ENCODE results near the gene RABGAP1.

DNA sequence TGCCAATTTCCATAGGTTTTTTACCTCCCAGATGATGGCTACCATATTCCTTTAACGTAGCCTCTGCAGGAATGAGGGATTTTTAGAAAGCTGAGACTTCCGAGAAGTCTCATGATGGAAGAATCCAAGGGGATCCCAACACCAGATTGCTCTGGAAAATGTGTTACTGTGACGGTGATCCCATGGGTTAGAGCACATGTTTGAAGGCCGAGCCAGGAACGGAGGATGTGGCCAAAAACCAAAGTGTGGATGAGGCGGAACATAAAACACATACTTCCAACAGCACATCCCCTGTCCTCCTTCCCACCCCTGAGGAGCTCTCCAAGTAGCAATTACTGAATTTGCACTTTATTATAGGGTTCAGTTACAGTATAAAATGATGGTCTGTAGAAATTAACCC lies 175.2 kb downstream of the RABGAP1 start:
- TF ChIP-seq EP300 (IDR thresholded peaks at IDR 0.05) (no peak), POLR2A (IDR thresholded peaks at IDR 0.05; ENCODE audit: low read depth) (no peak), POLR2AphosphoS5 (IDR thresholded peaks at IDR 0.05) (no peak)
- TF ChIP-seq, protein P1, sequence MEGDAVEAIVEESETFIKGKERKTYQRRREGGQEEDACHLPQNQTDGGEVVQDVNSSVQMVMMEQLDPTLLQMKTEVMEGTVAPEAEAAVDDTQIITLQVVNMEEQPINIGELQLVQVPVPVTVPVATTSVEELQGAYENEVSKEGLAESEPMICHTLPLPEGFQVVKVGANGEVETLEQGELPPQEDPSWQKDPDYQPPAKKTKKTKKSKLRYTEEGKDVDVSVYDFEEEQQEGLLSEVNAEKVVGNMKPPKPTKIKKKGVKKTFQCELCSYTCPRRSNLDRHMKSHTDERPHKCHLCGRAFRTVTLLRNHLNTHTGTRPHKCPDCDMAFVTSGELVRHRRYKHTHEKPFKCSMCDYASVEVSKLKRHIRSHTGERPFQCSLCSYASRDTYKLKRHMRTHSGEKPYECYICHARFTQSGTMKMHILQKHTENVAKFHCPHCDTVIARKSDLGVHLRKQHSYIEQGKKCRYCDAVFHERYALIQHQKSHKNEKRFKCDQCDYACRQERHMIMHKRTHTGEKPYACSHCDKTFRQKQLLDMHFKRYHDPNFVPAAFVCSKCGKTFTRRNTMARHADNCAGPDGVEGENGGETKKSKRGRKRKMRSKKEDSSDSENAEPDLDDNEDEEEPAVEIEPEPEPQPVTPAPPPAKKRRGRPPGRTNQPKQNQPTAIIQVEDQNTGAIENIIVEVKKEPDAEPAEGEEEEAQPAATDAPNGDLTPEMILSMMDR (IDR thresholded peaks at IDR 0.05) = no peak

All from esophagus muscularis mucosa (tissue), 4 donors.